A549 (cell line): ENCODE measurements around the gene FANCI.

Experiments used
- CEBPB ChIP-seq, 2 experiments: fragments of >200 bp in 1 of 2; sonication (Bioruptor Twin) in 1 of 2; formaldehyde crosslinking in 1 of 2; IDR thresholded peaks; 2 replicates each; pipeline ENCODE4 v1.6.1; 2012 to 2016
- EP300 ChIP-seq, 2 experiments: fragments of >200 bp; sonication (Bioruptor Twin); formaldehyde crosslinking; IDR thresholded peaks; 2 replicates in 1 of 2; 3 replicates in 1 of 2; pipeline ENCODE4 v1.6.1; 2016 to 2017
- GATA3 ChIP-seq: IDR thresholded peaks from 2 replicates; pipeline ENCODE4 v1.6.1; 2012; ENCODE audit warnings: borderline replicate concordance
- HOXA7 ChIP-seq: fragments of 250-450 bp; sonication (Bioruptor Pico); IDR thresholded peaks from 2 replicates; pipeline ENCODE4 v1.5.0; 2020; ENCODE audit warnings: mild to moderate bottlenecking, moderate library complexity
- JUN ChIP-seq, 2 experiments: fragments of >200 bp; sonication (Bioruptor Twin); formaldehyde crosslinking; IDR thresholded peaks; 2 replicates in 1 of 2; 3 replicates in 1 of 2; pipeline ENCODE4 v1.6.1; 2016 to 2017
- JUNB ChIP-seq: fragments of >200 bp; sonication (Bioruptor Twin); formaldehyde crosslinking; IDR thresholded peaks from 2 replicates; pipeline ENCODE4 v1.6.1; 2016
- MYC ChIP-seq: IDR thresholded peaks from 2 replicates; pipeline ENCODE4 v1.6.1; 2012; ENCODE audit warnings: mild to moderate bottlenecking, inconsistent platforms, low read length, improper control_type of control experiment, borderline replicate concordance
- POLR2A ChIP-seq: IDR thresholded peaks from 2 replicates; pipeline ENCODE4 v1.6.1; 2012; ENCODE audit warnings: mild to moderate bottlenecking, low read length
- RARB ChIP-seq: fragments of 250-450 bp; sonication (Bioruptor Pico); IDR thresholded peaks from 2 replicates; pipeline ENCODE4 v1.8.0; 2021; ENCODE audit warnings: mild to moderate bottlenecking, moderate library complexity
- ZSCAN20 ChIP-seq: fragments of 250-450 bp; sonication (Bioruptor Pico); IDR thresholded peaks from 2 replicates; pipeline ENCODE4 v1.8.0; 2022; ENCODE audit warnings: mild to moderate bottlenecking, moderate library complexity
- TF ChIP-seq, protein P1 (sequence below): fragments of >200 bp; sonication (Bioruptor Twin); formaldehyde crosslinking; IDR thresholded peaks from 3 replicates; pipeline ENCODE4 v1.5.1; 2016
- TF ChIP-seq, protein P2 (sequence below): fragments of 200-600 bp; sonication (generic); IDR thresholded peaks from 2 replicates; pipeline ENCODE4 v1.6.1; 2016; ENCODE audit warnings: antibody characterized with exemption, mild to moderate bottlenecking, moderate library complexity
- TF ChIP-seq, protein P3 (sequence below): IDR thresholded peaks from 2 replicates; pipeline ENCODE4 v1.6.1; 2012; ENCODE audit warnings: low read depth, borderline replicate concordance

DNA sequence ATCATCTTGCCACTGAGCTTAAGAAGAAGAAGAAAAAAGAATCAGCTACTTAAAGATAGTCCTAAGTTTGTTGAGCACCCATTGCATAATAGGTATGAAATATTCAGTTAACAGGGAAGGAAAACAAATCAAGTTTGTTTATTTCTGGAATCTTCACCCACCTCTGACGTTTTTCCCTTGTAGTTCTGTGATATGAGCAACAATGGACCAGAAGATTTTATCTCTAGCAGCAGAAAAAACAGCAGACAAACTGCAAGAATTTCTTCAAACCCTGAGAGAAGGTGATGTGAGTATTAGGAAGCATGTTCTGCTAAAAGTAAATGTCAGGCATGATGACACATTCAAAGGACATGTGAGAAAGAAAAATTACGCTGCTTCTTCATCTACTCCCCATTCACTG lies 3.7 kb downstream of the FANCI start:
- TF ChIP-seq, protein P1, sequence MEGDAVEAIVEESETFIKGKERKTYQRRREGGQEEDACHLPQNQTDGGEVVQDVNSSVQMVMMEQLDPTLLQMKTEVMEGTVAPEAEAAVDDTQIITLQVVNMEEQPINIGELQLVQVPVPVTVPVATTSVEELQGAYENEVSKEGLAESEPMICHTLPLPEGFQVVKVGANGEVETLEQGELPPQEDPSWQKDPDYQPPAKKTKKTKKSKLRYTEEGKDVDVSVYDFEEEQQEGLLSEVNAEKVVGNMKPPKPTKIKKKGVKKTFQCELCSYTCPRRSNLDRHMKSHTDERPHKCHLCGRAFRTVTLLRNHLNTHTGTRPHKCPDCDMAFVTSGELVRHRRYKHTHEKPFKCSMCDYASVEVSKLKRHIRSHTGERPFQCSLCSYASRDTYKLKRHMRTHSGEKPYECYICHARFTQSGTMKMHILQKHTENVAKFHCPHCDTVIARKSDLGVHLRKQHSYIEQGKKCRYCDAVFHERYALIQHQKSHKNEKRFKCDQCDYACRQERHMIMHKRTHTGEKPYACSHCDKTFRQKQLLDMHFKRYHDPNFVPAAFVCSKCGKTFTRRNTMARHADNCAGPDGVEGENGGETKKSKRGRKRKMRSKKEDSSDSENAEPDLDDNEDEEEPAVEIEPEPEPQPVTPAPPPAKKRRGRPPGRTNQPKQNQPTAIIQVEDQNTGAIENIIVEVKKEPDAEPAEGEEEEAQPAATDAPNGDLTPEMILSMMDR, result no peak
- TF ChIP-seq, protein P2, sequence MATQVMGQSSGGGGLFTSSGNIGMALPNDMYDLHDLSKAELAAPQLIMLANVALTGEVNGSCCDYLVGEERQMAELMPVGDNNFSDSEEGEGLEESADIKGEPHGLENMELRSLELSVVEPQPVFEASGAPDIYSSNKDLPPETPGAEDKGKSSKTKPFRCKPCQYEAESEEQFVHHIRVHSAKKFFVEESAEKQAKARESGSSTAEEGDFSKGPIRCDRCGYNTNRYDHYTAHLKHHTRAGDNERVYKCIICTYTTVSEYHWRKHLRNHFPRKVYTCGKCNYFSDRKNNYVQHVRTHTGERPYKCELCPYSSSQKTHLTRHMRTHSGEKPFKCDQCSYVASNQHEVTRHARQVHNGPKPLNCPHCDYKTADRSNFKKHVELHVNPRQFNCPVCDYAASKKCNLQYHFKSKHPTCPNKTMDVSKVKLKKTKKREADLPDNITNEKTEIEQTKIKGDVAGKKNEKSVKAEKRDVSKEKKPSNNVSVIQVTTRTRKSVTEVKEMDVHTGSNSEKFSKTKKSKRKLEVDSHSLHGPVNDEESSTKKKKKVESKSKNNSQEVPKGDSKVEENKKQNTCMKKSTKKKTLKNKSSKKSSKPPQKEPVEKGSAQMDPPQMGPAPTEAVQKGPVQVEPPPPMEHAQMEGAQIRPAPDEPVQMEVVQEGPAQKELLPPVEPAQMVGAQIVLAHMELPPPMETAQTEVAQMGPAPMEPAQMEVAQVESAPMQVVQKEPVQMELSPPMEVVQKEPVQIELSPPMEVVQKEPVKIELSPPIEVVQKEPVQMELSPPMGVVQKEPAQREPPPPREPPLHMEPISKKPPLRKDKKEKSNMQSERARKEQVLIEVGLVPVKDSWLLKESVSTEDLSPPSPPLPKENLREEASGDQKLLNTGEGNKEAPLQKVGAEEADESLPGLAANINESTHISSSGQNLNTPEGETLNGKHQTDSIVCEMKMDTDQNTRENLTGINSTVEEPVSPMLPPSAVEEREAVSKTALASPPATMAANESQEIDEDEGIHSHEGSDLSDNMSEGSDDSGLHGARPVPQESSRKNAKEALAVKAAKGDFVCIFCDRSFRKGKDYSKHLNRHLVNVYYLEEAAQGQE, result no peak
- TF ChIP-seq JUNB, result no peak
- no peak for TF ChIP-seq MYC
- no peak for TF ChIP-seq JUN (IDR thresholded peaks at IDR 0.05)
- TF ChIP-seq, protein P3, sequence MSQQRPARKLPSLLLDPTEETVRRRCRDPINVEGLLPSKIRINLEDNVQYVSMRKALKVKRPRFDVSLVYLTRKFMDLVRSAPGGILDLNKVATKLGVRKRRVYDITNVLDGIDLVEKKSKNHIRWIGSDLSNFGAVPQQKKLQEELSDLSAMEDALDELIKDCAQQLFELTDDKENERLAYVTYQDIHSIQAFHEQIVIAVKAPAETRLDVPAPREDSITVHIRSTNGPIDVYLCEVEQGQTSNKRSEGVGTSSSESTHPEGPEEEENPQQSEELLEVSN, result no peak
- TF ChIP-seq HOXA7, result no peak
- no peak for TF ChIP-seq CEBPB (IDR thresholded peaks at IDR 0.05)
- TF ChIP-seq RARB (CRISPR knock-in tag), result no peak
- TF ChIP-seq GATA3, result no peak
- TF ChIP-seq EP300 (IDR thresholded peaks at IDR 0.05), result no peak
- no peak for TF ChIP-seq ZSCAN20 (CRISPR knock-in tag)
- TF ChIP-seq POLR2A, result no peak
